Endothelial cell (in vitro differentiated cells): ENCODE measurements around the gene NPR3. TPM values are rescaled to one million over a fixed set of nuclear protein-coding genes. Genes with fewer than 3 reads are reported as not detected.

ENCODE experiments used
- DNase-seq: peaks from one replicate; pipeline ENCODE4 v3.0.0; 2021; ENCODE audit warnings: low spot score
- H3K27ac Mint-ChIP-seq: one replicate; pipeline ENCODE4 v1.8.0; 2021; ENCODE audit warnings: mixed read lengths, inconsistent platforms; ENCODE audit not compliant: unreplicated experiment
- H3K27me3 Mint-ChIP-seq: one replicate; pipeline ENCODE4 v1.8.0; 2021; ENCODE audit warnings: mild to moderate bottlenecking, moderate library complexity, mixed read lengths, inconsistent platforms; ENCODE audit not compliant: unreplicated experiment
- H3K36me3 Mint-ChIP-seq: one replicate; pipeline ENCODE4 v1.8.0; 2021; ENCODE audit warnings: mild to moderate bottlenecking, low read depth, mixed read lengths, inconsistent platforms; ENCODE audit not compliant: unreplicated experiment
- H3K4me1 Mint-ChIP-seq: one replicate; pipeline ENCODE4 v1.8.0; 2021; ENCODE audit warnings: mild to moderate bottlenecking, mixed read lengths, inconsistent platforms; ENCODE audit not compliant: unreplicated experiment
- H3K4me3 Mint-ChIP-seq: one replicate; pipeline ENCODE4 v1.8.0; 2021; ENCODE audit warnings: mild to moderate bottlenecking, mixed read lengths, inconsistent platforms; ENCODE audit not compliant: unreplicated experiment
- H3K9me3 Mint-ChIP-seq: one replicate; pipeline ENCODE4 v1.8.0; 2021; ENCODE audit warnings: mixed read lengths, inconsistent platforms; ENCODE audit not compliant: unreplicated experiment
- total RNA-seq: library from RNA; stranded (reverse); fragmentation: NEBNext Ultra II Directional; extraction: Animal tissue kit (Norgen Biotek cat#: 25700); gene quantifications from one replicate; pipeline ENCODE4 v1.2.1, GENCODE V29; 2021; ENCODE audit not compliant: unreplicated experiment
- TF ChIP-seq, protein P1 (sequence below): fragments of 200-600 bp; sonication (generic); IDR thresholded peaks from one replicate; pipeline ENCODE4 v1.5.0; 2021; ENCODE audit warnings: antibody characterized with exemption; ENCODE audit not compliant: unreplicated experiment

The NPR3 gene
- total RNA-seq, 1 donor from 2014 or later, result 73.3 TPM

DNA sequence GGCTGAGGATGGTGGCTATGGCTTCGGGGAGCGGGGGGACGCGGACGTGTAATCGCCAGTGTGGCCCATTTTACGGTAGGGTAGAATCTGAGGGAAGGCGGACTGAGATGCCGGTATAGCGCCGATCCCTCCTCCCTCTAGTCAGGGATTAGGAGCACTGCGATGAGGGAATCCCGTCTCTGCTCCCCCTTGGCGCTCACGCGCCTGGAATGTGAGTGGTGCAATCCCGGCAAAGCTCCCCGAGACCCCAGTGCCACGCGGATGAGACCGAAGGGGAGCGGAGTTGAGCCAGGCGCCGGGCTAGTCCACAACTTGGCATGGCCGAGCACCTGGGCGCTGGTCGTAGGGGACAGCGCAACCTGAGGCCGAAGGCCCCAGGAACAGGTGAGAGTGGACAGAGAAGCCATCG, 2.2 kb downstream of the NPR3 start:
- Mint-ChIP-seq H3K4me1 (peaks cover 25% of the 10 kb centered on the region), H3K9me3 (peaks cover 5% of the 10 kb centered on the region), H3K36me3 (peaks cover 27% of the 10 kb centered on the region), H3K27ac (peak overlapping the region; percentile 27), H3K27me3 (peaks cover 21% of the 10 kb centered on the region), H3K4me3 (peak overlapping the region; percentile 97)
- TF ChIP-seq, protein P1, sequence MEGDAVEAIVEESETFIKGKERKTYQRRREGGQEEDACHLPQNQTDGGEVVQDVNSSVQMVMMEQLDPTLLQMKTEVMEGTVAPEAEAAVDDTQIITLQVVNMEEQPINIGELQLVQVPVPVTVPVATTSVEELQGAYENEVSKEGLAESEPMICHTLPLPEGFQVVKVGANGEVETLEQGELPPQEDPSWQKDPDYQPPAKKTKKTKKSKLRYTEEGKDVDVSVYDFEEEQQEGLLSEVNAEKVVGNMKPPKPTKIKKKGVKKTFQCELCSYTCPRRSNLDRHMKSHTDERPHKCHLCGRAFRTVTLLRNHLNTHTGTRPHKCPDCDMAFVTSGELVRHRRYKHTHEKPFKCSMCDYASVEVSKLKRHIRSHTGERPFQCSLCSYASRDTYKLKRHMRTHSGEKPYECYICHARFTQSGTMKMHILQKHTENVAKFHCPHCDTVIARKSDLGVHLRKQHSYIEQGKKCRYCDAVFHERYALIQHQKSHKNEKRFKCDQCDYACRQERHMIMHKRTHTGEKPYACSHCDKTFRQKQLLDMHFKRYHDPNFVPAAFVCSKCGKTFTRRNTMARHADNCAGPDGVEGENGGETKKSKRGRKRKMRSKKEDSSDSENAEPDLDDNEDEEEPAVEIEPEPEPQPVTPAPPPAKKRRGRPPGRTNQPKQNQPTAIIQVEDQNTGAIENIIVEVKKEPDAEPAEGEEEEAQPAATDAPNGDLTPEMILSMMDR, result no peak
- DNase-seq, result no peak

DNA sequence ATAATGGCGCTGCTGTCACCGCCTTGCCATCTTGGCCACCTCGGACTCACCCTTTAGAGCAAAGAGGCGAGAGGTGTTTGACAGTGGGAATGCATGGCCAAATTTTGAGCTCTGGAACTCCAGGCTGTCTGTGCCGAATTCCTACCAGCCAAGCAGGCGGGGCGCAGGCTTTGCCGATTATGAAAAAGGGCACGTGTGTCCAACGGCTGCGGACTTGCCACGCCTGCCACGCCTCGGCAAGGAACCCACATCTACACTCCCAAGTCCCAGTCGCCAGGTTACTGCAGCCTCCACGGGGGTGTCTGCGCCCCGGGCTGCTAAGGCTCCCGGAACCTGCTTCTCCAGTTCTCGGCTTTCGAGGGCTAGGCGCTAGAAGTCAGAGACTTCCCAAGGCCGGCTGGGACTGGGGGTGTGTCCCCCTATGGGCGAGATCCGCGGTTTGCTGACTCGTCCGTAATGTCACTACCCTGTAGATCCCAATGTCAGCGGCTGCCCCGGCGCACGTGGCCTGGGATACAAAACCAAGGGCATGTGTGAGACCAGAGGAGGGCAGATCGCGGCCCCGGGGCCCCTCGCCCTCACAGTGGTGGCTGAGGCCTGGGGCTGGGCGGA, 2.8 kb downstream of the NPR3 start:
- H3K4me3 Mint-ChIP-seq, result peak overlapping the region; percentile 82
- H3K9me3 Mint-ChIP-seq, result peaks cover 5% of the 10 kb centered on the region
- peaks cover 23% of the 10 kb centered on the region for H3K4me1 Mint-ChIP-seq
- peaks cover 29% of the 10 kb centered on the region for H3K36me3 Mint-ChIP-seq
- H3K27ac Mint-ChIP-seq, result no peak overlapping the region
- TF ChIP-seq, protein P1, result no peak
- DNase-seq, result peak; percentile 29
- H3K27me3 Mint-ChIP-seq, result peaks cover 21% of the 10 kb centered on the region

DNA sequence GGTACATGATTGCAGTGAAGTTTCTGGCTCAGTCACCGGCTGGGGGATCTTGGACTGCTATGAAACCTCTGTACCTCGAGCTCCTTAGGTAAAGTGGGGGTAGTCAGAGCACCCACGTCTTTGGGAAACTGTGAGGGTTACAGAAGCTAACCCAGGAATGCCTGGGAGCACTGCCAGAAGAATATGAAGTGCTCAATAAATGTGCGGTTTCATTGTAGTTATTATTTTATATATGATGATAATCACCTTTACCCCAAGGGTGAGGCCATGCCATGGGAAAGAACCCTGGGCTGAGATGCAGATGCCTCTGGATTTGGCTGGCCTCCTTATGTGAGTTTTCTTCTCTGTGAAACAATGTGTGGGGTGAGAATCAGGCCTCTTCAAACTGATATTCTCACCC, 3.7 kb downstream of the NPR3 start:
- peaks cover 36% of the 10 kb centered on the region for H3K36me3 Mint-ChIP-seq
- no peak overlapping the region for H3K27ac Mint-ChIP-seq
- peak overlapping the region; percentile 82 for H3K4me3 Mint-ChIP-seq
- DNase-seq, result no peak
- H3K9me3 Mint-ChIP-seq, result peaks cover 5% of the 10 kb centered on the region
- H3K27me3 Mint-ChIP-seq, result peaks cover 18% of the 10 kb centered on the region
- peaks cover 18% of the 10 kb centered on the region for H3K4me1 Mint-ChIP-seq
- TF ChIP-seq, protein P1, result no peak

DNA sequence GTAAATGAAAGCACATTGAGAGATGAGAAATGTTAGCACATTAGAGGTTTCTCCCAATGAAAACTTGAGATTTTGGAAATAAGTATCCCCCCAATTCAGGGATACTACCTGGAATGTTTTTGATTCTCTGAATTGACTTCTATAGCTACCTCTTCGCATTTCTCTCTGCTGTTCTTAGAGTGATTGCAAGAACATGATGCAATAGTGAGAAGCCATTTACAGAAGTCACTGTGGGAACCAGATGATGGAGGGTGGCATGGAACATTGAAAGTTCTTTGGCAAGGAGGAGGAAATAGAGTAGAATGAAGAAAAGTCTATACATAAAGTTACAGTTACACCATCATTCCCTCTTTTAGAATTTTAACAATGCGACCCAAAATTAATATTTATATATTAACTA, 9.2 kb downstream of the NPR3 start:
- Mint-ChIP-seq H3K4me3 (no peak overlapping the region), H3K36me3 (peaks cover 38% of the 10 kb centered on the region), H3K27ac (no peak overlapping the region), H3K9me3 (peaks cover 5% of the 10 kb centered on the region), H3K27me3 (peaks cover 2% of the 10 kb centered on the region), H3K4me1 (no peaks in the 10 kb centered on the region)
- no peak for DNase-seq
- TF ChIP-seq, protein P1, result no peak

DNA sequence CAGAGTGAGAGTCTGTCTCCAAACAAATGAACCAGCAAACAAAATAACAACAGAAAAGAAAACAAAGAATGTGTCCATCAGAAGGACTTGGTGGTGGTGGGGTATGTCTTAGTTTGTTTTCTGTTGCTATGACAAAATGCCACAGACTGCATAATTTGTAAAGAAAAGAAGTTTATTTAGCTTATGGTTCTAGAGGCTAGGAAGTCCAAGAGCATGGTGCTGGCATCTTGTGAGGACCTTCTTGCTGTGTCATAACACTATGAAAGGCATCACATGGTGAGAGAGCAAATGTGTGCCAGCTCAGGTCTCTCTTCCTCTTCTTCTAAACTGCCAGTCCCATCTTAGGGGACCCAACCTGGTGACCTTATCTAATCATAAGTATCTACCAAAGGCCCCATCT, 10.5 kb downstream of the NPR3 start:
- Mint-ChIP-seq H3K36me3 (peaks cover 46% of the 10 kb centered on the region), H3K27me3 (no peaks in the 10 kb centered on the region), H3K4me1 (peaks cover 8% of the 10 kb centered on the region), H3K4me3 (no peak overlapping the region), H3K9me3 (peaks cover 5% of the 10 kb centered on the region), H3K27ac (no peak overlapping the region)
- TF ChIP-seq, protein P1, result no peak
- DNase-seq, result no peak
